ENCODE measurements around the gene CIAO3. TPM values are rescaled to one million over a fixed set of nuclear protein-coding genes. Genes with fewer than 3 reads are reported as not detected.

The CIAO3 gene
- total RNA-seq, 1 experiment from 2014 or later, result 45.1 TPM

DNA sequence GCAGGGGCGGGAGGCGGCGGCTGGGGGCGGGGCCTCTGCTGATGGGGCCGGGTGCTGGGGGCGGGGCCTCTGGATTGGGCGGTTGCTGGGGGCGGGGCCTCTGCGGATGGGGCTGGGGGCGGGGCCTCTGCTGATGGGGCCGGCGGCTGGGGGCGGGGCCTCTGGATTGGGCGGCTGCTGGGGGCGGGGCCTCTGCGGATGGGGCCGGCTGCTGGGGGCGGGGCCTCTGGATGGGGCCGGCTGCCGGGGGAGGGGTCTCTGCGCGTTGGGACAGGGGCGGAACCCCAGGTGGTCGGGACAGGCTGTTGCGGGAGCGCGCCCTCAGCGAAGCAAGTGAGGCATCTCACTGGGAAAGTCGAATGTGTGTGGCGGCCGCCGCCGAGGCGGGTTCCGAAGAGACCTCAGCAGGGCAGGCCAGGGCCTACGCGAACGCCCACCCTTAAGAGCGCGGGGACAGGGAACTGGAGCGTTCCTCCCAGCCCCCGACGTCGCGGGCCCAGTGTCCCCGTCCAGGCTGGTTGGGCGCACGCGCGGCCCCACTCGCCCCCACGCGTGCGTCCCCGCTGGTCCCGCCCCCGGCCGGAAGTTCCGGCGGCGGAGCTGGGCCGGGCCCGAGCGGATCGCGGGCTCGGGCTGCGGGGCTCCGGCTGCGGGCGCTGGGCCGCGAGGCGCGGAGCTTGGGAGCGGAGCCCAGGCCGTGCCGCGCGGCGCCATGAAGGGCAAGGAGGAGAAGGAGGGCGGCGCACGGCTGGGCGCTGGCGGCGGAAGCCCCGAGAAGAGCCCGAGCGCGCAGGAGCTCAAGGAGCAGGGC, 60.8 kb downstream of the CIAO3 start, which contains the start of gene STUB1:
Gene STUB1, plus strand, starts transcription at position 597 of the 811 bp plus-strand sequence. Its CDS starts 116 bp downstream, at position 713.
- DNase-seq (ENCODE audit: low spot score), result peak; percentile 77

Other genes starting within 250 kb of the CIAO3 start
- gene CAPN15, start 213.3 kb downstream of the CIAO3 start, total RNA-seq (2014; rRNA removed; shearing (Covaris generic)), result 53.5 and 60.0 TPM in 2 replicates
- not detected in 2 replicates for gene PRR35, start 180.6 kb downstream of the CIAO3 start, total RNA-seq (2014; rRNA removed; shearing (Covaris generic))
- 0.34 TPM in 1 of 2 replicates, not detected in the other for gene NHLRC4, start 174.0 kb downstream of the CIAO3 start, total RNA-seq (2014; rRNA removed; shearing (Covaris generic))
- gene PIGQ, start 171.0 kb downstream of the CIAO3 start, total RNA-seq (2014; rRNA removed; shearing (Covaris generic)), result 76.5 and 77.1 TPM in 2 replicates
- 16.8 and 20.2 TPM in 2 replicates for gene RAB40C, start 150.9 kb downstream of the CIAO3 start, total RNA-seq (2014; rRNA removed; shearing (Covaris generic))
- 0.24 TPM in 1 of 2 replicates, not detected in the other for gene WFIKKN1, start 110.0 kb downstream of the CIAO3 start, total RNA-seq (2014; rRNA removed; shearing (Covaris generic))
- 126 and 150 TPM in 2 replicates for gene METTL26, start 104.7 kb downstream of the CIAO3 start, total RNA-seq (2014; rRNA removed; shearing (Covaris generic))
- 27.8 and 36.1 TPM in 2 replicates for gene MCRIP2, start 99.2 kb downstream of the CIAO3 start, total RNA-seq (2014; rRNA removed; shearing (Covaris generic))
- 17.1 and 28.7 TPM in 2 replicates for gene WDR90, start 91.6 kb downstream of the CIAO3 start, total RNA-seq (2014; rRNA removed; shearing (Covaris generic))
- 38.5 and 41.2 TPM in 2 replicates for gene RHOT2, start 72.9 kb downstream of the CIAO3 start, total RNA-seq (2014; rRNA removed; shearing (Covaris generic))
- gene RHBDL1, start 65.3 kb downstream of the CIAO3 start, total RNA-seq (2014; rRNA removed; shearing (Covaris generic)), result 2.2 and 2.8 TPM in 2 replicates
- 227 and 249 TPM in 2 replicates for gene STUB1, start 60.6 kb downstream of the CIAO3 start, total RNA-seq (2014; rRNA removed; shearing (Covaris generic))
- 1.6 and 3.4 TPM in 2 replicates for gene JMJD8, start 56.7 kb downstream of the CIAO3 start, total RNA-seq (2014; rRNA removed; shearing (Covaris generic))
- 2.9 and 3.1 TPM in 2 replicates for gene WDR24, start 50.6 kb downstream of the CIAO3 start, total RNA-seq (2014; rRNA removed; shearing (Covaris generic))
- 9.9 and 10.0 TPM in 2 replicates for gene FBXL16, start 35.2 kb downstream of the CIAO3 start, total RNA-seq (2014; rRNA removed; shearing (Covaris generic))
- gene METRN, start 25.9 kb downstream of the CIAO3 start, total RNA-seq (2014; rRNA removed; shearing (Covaris generic)), result 71.9 and 87.2 TPM in 2 replicates
- gene ANTKMT, start 19.9 kb downstream of the CIAO3 start, total RNA-seq (2014; rRNA removed; shearing (Covaris generic)), result 83.8 and 94.2 TPM in 2 replicates
- 2.1 and 4.0 TPM in 2 replicates for gene CCDC78, start 14.6 kb downstream of the CIAO3 start, total RNA-seq (2014; rRNA removed; shearing (Covaris generic))
- gene HAGHL, start 13.9 kb downstream of the CIAO3 start, total RNA-seq (2014; rRNA removed; shearing (Covaris generic)), result 15.0 and 25.3 TPM in 2 replicates
- 6.5 and 7.6 TPM in 2 replicates for gene MSLN, start 19.7 kb upstream of the CIAO3 start, total RNA-seq (2014; rRNA removed; shearing (Covaris generic))
- gene RPUSD1, start 47.4 kb upstream of the CIAO3 start, total RNA-seq (2014; rRNA removed; shearing (Covaris generic)), result 58.3 and 70.0 TPM in 2 replicates
- 36.9 and 44.2 TPM in 2 replicates for gene CHTF18, start 47.6 kb upstream of the CIAO3 start, total RNA-seq (2014; rRNA removed; shearing (Covaris generic))
- not detected in 2 replicates for gene GNG13, start 59.7 kb upstream of the CIAO3 start, total RNA-seq (2014; rRNA removed; shearing (Covaris generic))
- gene LMF1, start 230.0 kb upstream of the CIAO3 start, total RNA-seq (2014; rRNA removed; shearing (Covaris generic)), result 14.1 and 25.1 TPM in 2 replicates
- 0.07 and 0.14 TPM in 2 replicates for gene SOX8, start 240.8 kb upstream of the CIAO3 start, total RNA-seq (2014; rRNA removed; shearing (Covaris generic))